ENCODE data around the gene RUNX2.
"Not testable (repeated sequence)": the region's sequence is repeated elsewhere in the genome, so short reads cannot be mapped to it uniquely, and the experiment has no call there.

The RUNX2 gene

GRCh38 chr6:45327956-45328522, at the start of gene RUNX2:
TSS of gene RUNX2 (plus strand) at chr6:45328330. CDS start at chr6:45328727, 397 bp downstream.
- peak; percentile 79 to 86 for DNase-seq (ENCODE audit: low read depth in 2 of 2)

- DNase-seq (ENCODE audit: low read depth in 2 of 2), result no peak
Measured at GRCh38 chr6:45278367-45278766, 49.8 kb upstream of the RUNX2 start.

DNA sequence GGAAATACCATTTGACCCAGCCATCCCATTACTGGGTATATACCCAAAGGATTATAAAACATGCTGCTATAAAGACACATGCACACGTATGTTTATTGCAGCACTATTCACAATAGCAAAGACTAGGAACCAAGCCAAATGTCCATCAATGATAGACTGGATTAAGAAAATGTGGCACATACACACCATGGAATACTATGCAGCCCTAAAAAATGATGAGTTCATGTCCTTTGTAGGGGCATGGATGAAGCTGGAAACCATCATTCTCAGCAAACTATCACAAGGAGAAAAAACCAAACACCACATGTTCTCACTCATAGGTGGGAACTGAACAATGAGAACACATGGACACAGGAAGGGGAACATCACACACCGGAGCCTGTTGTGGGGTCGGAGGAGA, 41.4 kb upstream of the RUNX2 start:
- not testable (repeated sequence) for DNase-seq (ENCODE audit: low read depth in 2 of 2)

- no peak for DNase-seq (ENCODE audit: low read depth in 2 of 2)
Measured at GRCh38 chr6:45289751-45290514, 38.2 kb upstream of the RUNX2 start.

DNA sequence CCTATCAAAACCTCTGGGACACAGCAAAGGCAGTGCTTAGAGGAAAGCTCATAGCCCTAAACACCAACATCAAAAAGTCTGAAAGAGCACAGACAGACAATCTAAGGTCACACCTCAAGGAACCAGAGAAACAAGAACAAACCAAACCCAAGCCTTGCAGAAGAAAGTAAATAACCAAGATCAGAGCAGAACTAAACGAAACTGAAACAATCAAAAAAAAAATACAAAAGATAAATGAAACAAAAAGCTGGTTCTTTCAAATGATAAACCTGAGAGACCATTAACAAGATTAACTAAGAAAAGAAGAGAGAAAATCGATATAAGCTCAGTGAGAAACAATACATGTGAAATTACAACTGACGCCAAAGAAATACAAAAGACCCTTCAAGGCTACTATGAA, 34.8 kb upstream of the RUNX2 start:
- no peak for DNase-seq (ENCODE audit: low read depth in 2 of 2)

- not testable (repeated sequence) for DNase-seq (ENCODE audit: low read depth in 2 of 2)
Measured at GRCh38 chr6:45294065-45294701, 33.9 kb upstream of the RUNX2 start.

DNA sequence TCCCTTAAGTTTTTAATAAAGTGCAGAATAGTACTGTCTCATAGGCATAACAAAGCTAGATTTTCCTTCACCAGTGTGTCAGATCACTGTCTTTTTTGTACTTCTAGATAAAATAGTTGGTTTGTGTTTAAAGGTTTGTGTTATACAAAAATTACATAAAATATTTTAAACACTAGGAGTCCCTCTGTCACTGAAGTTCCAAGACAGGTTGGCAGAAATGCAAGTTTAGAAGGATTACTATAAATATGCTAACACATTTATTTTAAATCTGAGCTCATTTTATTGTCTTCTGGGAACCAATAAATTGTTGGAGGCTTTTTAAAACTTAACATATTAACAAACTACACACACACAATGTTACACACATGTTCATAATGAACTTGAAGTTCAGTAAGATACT, 30.8 kb upstream of the RUNX2 start:
- DNase-seq (ENCODE audit: low read depth in 2 of 2), result no peak

GRCh38 chr6:45299096-45299581, 29.0 kb upstream of the RUNX2 start:
- no peak for DNase-seq (ENCODE audit: low read depth in 2 of 2)

DNA sequence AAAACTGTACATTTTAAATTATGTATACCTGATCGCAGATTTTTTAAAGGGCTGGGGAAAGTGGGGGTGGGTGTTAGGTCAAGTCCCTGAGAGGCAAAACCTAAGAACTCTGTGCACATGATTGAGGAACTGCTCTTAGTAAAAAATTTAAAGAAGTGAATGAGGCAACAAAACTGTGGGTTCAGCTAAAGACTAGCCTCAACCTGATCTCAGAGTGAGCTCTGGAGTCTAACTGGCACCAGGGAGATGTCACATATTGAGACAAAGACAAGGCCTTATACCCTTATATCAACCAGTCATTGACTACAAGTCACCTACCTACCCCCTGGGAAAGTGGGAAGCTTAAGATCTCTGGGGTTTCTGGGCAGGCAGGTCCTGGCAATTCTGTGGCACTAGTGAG, 27.4 kb upstream of the RUNX2 start:
- DNase-seq (ENCODE audit: low read depth in 2 of 2), result no peak

- no peak for DNase-seq (ENCODE audit: low read depth in 2 of 2)
Measured at GRCh38 chr6:45301348-45302142, 26.6 kb upstream of the RUNX2 start.

DNA sequence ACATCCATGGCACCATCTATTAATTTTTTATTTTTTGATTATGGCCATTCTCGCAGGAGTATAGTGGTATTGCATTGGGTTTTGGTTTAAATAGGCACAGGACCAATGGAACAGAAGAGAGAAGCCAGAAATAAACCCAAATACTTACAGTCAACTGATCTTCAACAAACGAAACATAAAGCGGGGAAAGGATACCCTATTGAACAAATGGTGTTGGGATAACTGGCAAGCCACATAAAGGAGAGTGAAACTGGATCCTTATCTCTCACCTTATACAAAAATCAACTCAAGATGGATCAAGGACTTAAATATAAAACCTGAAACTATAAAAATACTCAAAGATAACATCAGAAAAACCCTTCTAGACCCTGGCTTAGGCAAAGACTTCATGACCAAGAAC, 25.3 kb upstream of the RUNX2 start:
- no peak for DNase-seq (ENCODE audit: low read depth in 2 of 2)

- DNase-seq (ENCODE audit: low read depth in 2 of 2), result no peak
Measured at GRCh38 chr6:45305546-45305945, 22.6 kb upstream of the RUNX2 start.

DNA sequence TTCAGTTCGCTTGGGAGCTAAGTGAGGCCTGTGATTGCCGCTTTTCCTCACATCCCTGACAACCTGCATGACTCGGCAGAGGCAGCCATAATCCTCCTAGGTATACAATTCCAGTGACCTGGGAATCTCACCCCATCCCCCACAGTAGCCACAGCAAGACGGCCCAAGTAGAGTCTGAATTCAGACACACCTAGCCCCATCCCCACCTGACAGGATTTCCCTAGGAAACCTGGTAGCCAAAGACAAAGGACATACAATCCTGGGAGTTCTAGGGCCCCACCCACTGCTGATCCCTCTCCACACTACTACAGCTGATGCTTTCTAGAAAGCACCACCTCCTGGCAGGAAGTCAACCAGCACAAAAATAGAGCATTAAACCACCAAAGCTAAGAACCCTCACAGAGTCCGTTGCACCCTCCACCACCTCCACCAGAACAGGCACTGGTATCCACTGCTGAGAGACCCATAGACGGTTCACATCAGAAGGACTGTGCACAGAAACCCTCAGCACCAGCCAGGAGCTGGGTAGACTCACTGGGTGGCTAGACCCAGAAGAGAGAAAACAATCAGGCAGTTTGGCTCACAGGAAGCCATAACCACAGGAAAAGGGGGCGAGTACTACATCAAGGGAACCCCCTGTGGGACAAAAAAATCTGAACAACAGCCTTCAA, 17.9 kb upstream of the RUNX2 start:
- no peak for DNase-seq (ENCODE audit: low read depth in 2 of 2)

- no peak for DNase-seq (ENCODE audit: low read depth in 2 of 2)
Measured at GRCh38 chr6:45314146-45314545, 14.0 kb upstream of the RUNX2 start.

DNA sequence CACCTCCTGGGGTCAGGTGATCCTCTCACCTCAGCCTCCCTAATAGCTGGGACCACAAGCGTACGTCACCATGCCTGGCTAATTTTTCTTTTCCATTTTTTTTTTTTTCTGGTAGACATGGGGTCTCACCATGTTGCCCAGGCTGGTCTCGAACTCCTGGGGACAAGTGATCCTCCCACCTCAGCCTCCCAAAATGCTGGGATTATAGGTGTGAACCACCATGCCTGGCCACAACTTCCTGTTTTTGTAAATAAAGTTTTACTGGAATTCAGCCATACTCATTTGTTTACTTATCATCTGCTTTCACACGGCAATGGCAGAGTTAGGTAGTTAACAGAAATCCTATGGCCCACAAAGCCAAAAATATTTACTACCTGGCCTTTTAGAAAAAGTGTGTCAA, 7.8 kb upstream of the RUNX2 start:
- DNase-seq (ENCODE audit: low read depth in 2 of 2), result no peak

DNA sequence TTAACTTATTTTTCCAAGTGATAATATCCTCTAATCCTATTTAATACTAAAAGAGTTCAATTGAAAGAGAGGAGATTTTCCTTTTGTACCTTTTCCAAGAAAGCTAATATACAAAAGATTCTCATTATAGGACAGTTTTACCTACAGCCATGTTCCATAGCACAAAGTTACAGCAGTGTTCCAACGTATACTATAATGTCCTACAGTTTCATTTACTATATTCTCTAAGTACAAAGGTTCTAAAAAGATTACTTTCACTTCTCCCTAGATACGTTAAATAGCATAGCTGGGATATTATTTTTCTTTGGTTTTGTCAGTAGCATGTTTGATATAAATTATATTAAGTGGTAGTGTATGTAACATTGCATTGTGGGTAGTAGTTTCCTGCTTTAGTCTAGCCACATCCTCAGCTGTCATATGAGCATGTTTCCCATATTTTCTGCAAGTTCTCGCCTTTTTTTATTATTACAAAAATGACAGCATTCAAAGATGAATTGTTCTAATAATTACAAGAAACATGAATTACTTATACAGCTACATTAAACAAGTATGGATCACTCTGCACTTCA, 4.4 kb upstream of the RUNX2 start:
- no peak for DNase-seq (ENCODE audit: low read depth in 2 of 2)

DNA sequence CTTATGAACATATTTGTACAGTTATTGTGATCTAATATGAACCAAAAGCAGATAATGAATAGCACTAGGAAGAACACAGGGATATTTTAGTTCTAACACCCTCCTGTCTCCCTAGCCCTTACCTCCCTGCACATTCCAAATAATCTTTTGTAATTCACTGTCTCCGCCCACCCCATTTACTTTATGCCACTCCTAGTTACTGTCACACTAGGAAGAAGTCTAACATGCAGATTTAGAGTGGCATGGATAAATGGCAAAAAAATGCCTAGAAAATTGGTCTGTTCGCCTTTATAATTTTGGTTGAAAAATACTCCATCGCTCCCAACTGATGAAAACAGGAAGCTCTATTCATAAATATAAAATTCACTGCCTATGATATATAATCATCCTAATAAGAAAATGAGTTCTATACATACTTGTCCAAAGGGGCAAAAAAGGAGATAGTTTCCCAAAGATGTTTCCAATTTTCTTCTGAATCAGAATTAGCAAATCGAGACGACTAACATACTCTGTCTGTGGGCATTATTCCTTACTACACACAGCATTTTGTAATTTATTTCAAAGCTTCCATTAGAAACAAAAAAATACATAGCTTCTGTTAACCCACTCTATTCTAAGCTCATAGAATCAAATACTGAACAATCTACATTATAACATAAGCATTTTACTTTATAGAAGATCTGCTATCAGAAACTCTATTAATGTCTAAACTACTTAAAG, 1.3 kb upstream of the RUNX2 start:
- no peak for DNase-seq (ENCODE audit: low read depth in 2 of 2)

- DNase-seq (ENCODE audit: low read depth in 2 of 2), result no peak
Measured at GRCh38 chr6:45328523-45328922, 393 bp downstream of the RUNX2 start.

DNA sequence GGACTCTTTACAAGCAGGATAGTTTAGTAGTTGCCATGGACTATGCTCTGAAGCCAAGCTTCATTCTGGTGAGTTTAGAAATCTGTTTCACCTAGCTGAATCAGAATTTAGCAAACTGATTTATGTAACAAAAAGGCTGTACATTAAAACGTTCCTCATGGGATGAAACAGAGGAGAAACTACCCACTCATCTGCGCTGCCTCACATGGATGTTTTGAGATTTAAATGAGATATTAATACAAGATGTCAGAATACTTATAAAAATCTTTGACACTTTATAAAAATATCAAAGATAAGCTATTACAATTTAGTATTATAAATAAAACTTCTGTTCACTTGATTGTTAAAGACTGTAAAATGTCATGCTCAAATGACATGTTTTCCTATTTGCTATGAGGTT, 16.8 kb downstream of the RUNX2 start:
- no peak for DNase-seq (ENCODE audit: low read depth in 2 of 2)

GRCh38 chr6:45350186-45350710, 22.1 kb downstream of the RUNX2 start:
- DNase-seq (ENCODE audit: low read depth in 2 of 2), result no peak
